Adipocyte (in vitro differentiated cells): Measurements from ENCODE around the gene IFNA14.

Experiments
- DNase-seq: peaks from one replicate; pipeline ENCODE4 v3.0.0-alpha.2; 2015; ENCODE audit warnings: low read depth
- H3K27me3 ChIP-seq: replicated peaks from 2 replicates; pipeline ENCODE4 v1.7.0; 2013; ENCODE audit warnings: mild to moderate bottlenecking, low read length, moderate library complexity; ENCODE audit not compliant: control insufficient read depth, insufficient read depth
- H3K36me3 ChIP-seq: 2 replicates; pipeline ENCODE4 v1.7.0; 2013; ENCODE audit warnings: low read length, mild to moderate bottlenecking, moderate library complexity; ENCODE audit not compliant: control insufficient read depth, insufficient read depth, severe bottlenecking
- H3K4me1 ChIP-seq: 2 replicates; pipeline ENCODE4 v1.7.0; 2013; ENCODE audit warnings: mild to moderate bottlenecking, low read length, moderate library complexity; ENCODE audit not compliant: control insufficient read depth, insufficient read depth
- H3K4me3 ChIP-seq: 2 replicates; pipeline ENCODE4 v1.7.0; 2013; ENCODE audit warnings: mild to moderate bottlenecking, low read length, moderate library complexity
- H3K9ac ChIP-seq: 2 replicates; pipeline ENCODE4 v1.7.0; 2013; ENCODE audit warnings: mild to moderate bottlenecking, low read length, moderate library complexity
- H3K9me3 ChIP-seq: 2 replicates; pipeline ENCODE4 v1.7.0; 2013; ENCODE audit warnings: mild to moderate bottlenecking, low read length, moderate library complexity; ENCODE audit not compliant: control insufficient read depth

IFNA14 gene

GRCh38 chr9:21239911-21240310 is at the start of gene IFNA14:
Gene IFNA14 (minus strand): TSS chr9:21240005. CDS start chr9:21239935, 70 bp downstream.
- H3K4me1 ChIP-seq, result no peaks in the 10 kb centered on the region
- no peaks in the 10 kb centered on the region for H3K36me3 ChIP-seq
- DNase-seq, result no peak
- H3K4me3 ChIP-seq, result no peak within 1 kb of the TSS
- no peaks in the 10 kb centered on the region for H3K9me3 ChIP-seq
- H3K27me3 ChIP-seq, result no peaks in the 10 kb centered on the region
- H3K9ac ChIP-seq, result no peak within 1 kb of the TSS

GRCh38 chr9:21287280-21287679 is 47.5 kb upstream of the IFNA14 start:
- no peak overlapping the region for H3K9ac ChIP-seq
- H3K9me3 ChIP-seq, result no peaks in the 10 kb centered on the region
- no peak overlapping the region for H3K4me3 ChIP-seq
- H3K36me3 ChIP-seq, result no peaks in the 10 kb centered on the region
- no peak for DNase-seq
- no peaks in the 10 kb centered on the region for H3K4me1 ChIP-seq
- peaks cover 5% of the 10 kb centered on the region for H3K27me3 ChIP-seq

- peaks cover 5% of the 10 kb centered on the region for H3K27me3 ChIP-seq
- H3K36me3 ChIP-seq, result no peaks in the 10 kb centered on the region
- no peaks in the 10 kb centered on the region for H3K9me3 ChIP-seq
- H3K4me3 ChIP-seq, result no peak overlapping the region
- DNase-seq, result no peak
- no peak overlapping the region for H3K9ac ChIP-seq
- no peaks in the 10 kb centered on the region for H3K4me1 ChIP-seq
Measured at GRCh38 chr9:21286659-21287058, 46.9 kb upstream of the IFNA14 start.

GRCh38 chr9:21286099-21286498 is 46.3 kb upstream of the IFNA14 start:
- H3K9me3 ChIP-seq, result no peaks in the 10 kb centered on the region
- H3K4me1 ChIP-seq, result no peaks in the 10 kb centered on the region
- no peak overlapping the region for H3K9ac ChIP-seq
- H3K36me3 ChIP-seq, result no peaks in the 10 kb centered on the region
- no peak overlapping the region for H3K4me3 ChIP-seq
- DNase-seq, result no peak
- H3K27me3 ChIP-seq, result peaks cover 9% of the 10 kb centered on the region

- DNase-seq, result no peak
- no peaks in the 10 kb centered on the region for H3K36me3 ChIP-seq
- H3K27me3 ChIP-seq, result peaks cover 19% of the 10 kb centered on the region
- H3K4me1 ChIP-seq, result no peaks in the 10 kb centered on the region
- no peaks in the 10 kb centered on the region for H3K9me3 ChIP-seq
- H3K9ac ChIP-seq, result no peak overlapping the region
- H3K4me3 ChIP-seq, result no peak overlapping the region
Measured at GRCh38 chr9:21281275-21281674, 41.5 kb upstream of the IFNA14 start.

- H3K27me3 ChIP-seq, result peaks cover 38% of the 10 kb centered on the region
- no peak overlapping the region for H3K9ac ChIP-seq
- H3K9me3 ChIP-seq, result no peaks in the 10 kb centered on the region
Measured at GRCh38 chr9:21268347-21268657, 28.5 kb upstream of the IFNA14 start.

GRCh38 chr9:21267485-21268346 is 27.9 kb upstream of the IFNA14 start:
- Histone ChIP-seq H3K9me3 (no peaks in the 10 kb centered on the region), H3K4me3 (no peak overlapping the region), H3K27me3 (peaks cover 39% of the 10 kb centered on the region), H3K9ac (no peak overlapping the region), H3K36me3 (no peaks in the 10 kb centered on the region), H3K4me1 (no peaks in the 10 kb centered on the region)
- DNase-seq, result no peak

More at GRCh38 chr9:21268347-21268657, 28.5 kb upstream of the IFNA14 start:
- DNase-seq, result no peak
- H3K36me3 ChIP-seq, result no peaks in the 10 kb centered on the region
- no peaks in the 10 kb centered on the region for H3K4me1 ChIP-seq
- no peak overlapping the region for H3K4me3 ChIP-seq

GRCh38 chr9:21266733-21267484 is 27.1 kb upstream of the IFNA14 start:
- no peak for DNase-seq
- Histone ChIP-seq H3K9me3 (no peaks in the 10 kb centered on the region), H3K9ac (no peak overlapping the region), H3K4me3 (no peak overlapping the region), H3K4me1 (no peaks in the 10 kb centered on the region), H3K27me3 (peaks cover 43% of the 10 kb centered on the region), H3K36me3 (no peaks in the 10 kb centered on the region)

GRCh38 chr9:21265421-21266189 is 25.8 kb upstream of the IFNA14 start:
- Histone ChIP-seq H3K9ac (no peak overlapping the region), H3K4me1 (no peaks in the 10 kb centered on the region), H3K27me3 (peaks cover 43% of the 10 kb centered on the region), H3K9me3 (no peaks in the 10 kb centered on the region), H3K4me3 (no peak overlapping the region), H3K36me3 (no peaks in the 10 kb centered on the region)
- no peak for DNase-seq

GRCh38 chr9:21255538-21256212 is 15.9 kb upstream of the IFNA14 start:
- H3K9ac ChIP-seq, result no peak overlapping the region
- H3K27me3 ChIP-seq, result peaks cover 19% of the 10 kb centered on the region
- peaks cover 3% of the 10 kb centered on the region for H3K9me3 ChIP-seq
- DNase-seq, result no peak
- no peak overlapping the region for H3K4me3 ChIP-seq
- H3K36me3 ChIP-seq, result no peaks in the 10 kb centered on the region
- H3K4me1 ChIP-seq, result peaks cover 11% of the 10 kb centered on the region
